AG04450 (cell line): ENCODE data around the gene SGTA. TPM values are rescaled to one million over a fixed set of nuclear protein-coding genes. Genes with fewer than 3 reads are reported as not detected.
A peak's percentile ranks its signal among the peaks of the same experiment; 100 is the strongest.

Experiments
- CTCF ChIA-PET: fragments of 300-600, 350-600 bp; formaldehyde crosslinking; extraction: SDS; loops from one replicate; lab custom pipeline; 2022; ENCODE audit warnings: antibody characterized with exemption, inconsistent platforms; lab: Charles Lee
- POLR2A ChIA-PET: fragments of 350-600 bp; formaldehyde crosslinking; extraction: SDS; loops from one replicate; lab custom pipeline; 2021; ENCODE audit warnings: antibody characterized with exemption, inconsistent platforms; lab: Yijun Ruan, JAX
- DNase-seq: peaks from one replicate; pipeline ENCODE4 v3.0.0-alpha.2; 2011; ENCODE audit warnings: low read depth, low spot score
- H3K27ac ChIP-seq: one replicate; pipeline ENCODE4 v1.5.1; 2012; ENCODE audit warnings: low read depth, low read length, control low read depth
- H3K27me3 ChIP-seq: one replicate; pipeline ENCODE4 v1.6.0; 2012; ENCODE audit warnings: low read length; ENCODE audit not compliant: control insufficient read depth, insufficient read depth
- H3K4me3 ChIP-seq: 2 replicates; pipeline ENCODE4 v1.5.1; 2011; ENCODE audit warnings: mild to moderate bottlenecking, low read depth, low read length, control low read depth
- H3K9me3 ChIP-seq: 2 replicates; pipeline ENCODE4 v1.5.1; 2012; ENCODE audit warnings: low read length; ENCODE audit not compliant: control insufficient read depth, insufficient read depth
- CTCF ChIP-seq: IDR thresholded peaks from 2 replicates; pipeline ENCODE4 v1.5.1; 2011; ENCODE audit warnings: low read depth, low read length, control low read depth, inconsistent platforms
- polyA plus RNA-seq: library from polyadenylated mRNA; depleted of rRNA; stranded (reverse); fragments of >200 nt; gene quantifications from 2 replicates; pipeline ENCODE4 v1.2.3, GENCODE V29; 2011

The SGTA gene
- polyA plus RNA-seq, 1 experiment: 44.0 TPM

GRCh38 chr19:2774083-2774679 lies 8.9 kb downstream of the SGTA start:
- no peak for DNase-seq
- no peak overlapping the region for H3K4me3 ChIP-seq
- H3K9me3 ChIP-seq: peaks cover 6% of the 10 kb centered on the region
- H3K27me3 ChIP-seq: no peaks in the 10 kb centered on the region
- POLR2A ChIA-PET: no interaction called here
- CTCF ChIA-PET: interaction anchor here (0.6 kb wide), 1 partner anchor 130 kb away, joined by 3 read pairs; no protein-coding TSS in a partner anchor
- H3K27ac ChIP-seq: no peak overlapping the region
- TF ChIP-seq CTCF: no peak

GRCh38 chr19:2771786-2772674 lies 11.0 kb downstream of the SGTA start:
- no peak overlapping the region for H3K4me3 ChIP-seq
- CTCF ChIA-PET: no interaction called here

GRCh38 chr19:2770055-2771013 lies 12.7 kb downstream of the SGTA start:
- POLR2A ChIA-PET: no interaction called here
- no peak for TF ChIP-seq CTCF
- Histone ChIP-seq H3K27ac (no peak overlapping the region), H3K9me3 (peaks cover 6% of the 10 kb centered on the region; the same call in 1 of the 2 replicates), H3K27me3 (no peaks in the 10 kb centered on the region), H3K4me3 (no peak overlapping the region)
- peak; percentile 7 for DNase-seq
- CTCF ChIA-PET: interaction anchor here (1.0 kb wide), 1 partner anchor 13 kb away, joined by 3 read pairs; the partner anchor contains the start of gene SGTA

More at GRCh38 chr19:2771786-2772674, 11.0 kb downstream of the SGTA start:
- POLR2A ChIA-PET: interaction anchor here (0.6 kb wide), 1 partner anchor 100 kb away, joined by 9 read pairs; no protein-coding TSS in a partner anchor
- Histone ChIP-seq H3K9me3 (peaks cover 6% of the 10 kb centered on the region), H3K27me3 (no peaks in the 10 kb centered on the region), H3K27ac (no peak overlapping the region)
- DNase-seq: no peak
- no peak for TF ChIP-seq CTCF

GRCh38 chr19:2769218-2769617 lies 13.9 kb downstream of the SGTA start:
- no peak for TF ChIP-seq CTCF
- H3K27ac ChIP-seq: no peak overlapping the region
- no peak overlapping the region for H3K4me3 ChIP-seq
- peaks cover 3% of the 10 kb centered on the region; the same call in 1 of the 2 replicates for H3K9me3 ChIP-seq
- POLR2A ChIA-PET: no interaction called here
- no peak for DNase-seq
- H3K27me3 ChIP-seq: no peaks in the 10 kb centered on the region
- CTCF ChIA-PET: no interaction called here
